Activated B cell treated with CpG ODN at 0.5 μM for 24 hours (primary cell): Measurements from ENCODE around the gene RNF135. TPM values are rescaled to one million over a fixed set of nuclear protein-coding genes. Genes with fewer than 3 reads are reported as not detected.
A peak's percentile ranks its signal among the peaks of the same experiment; 100 is the strongest.

ENCODE experiments used
- ATAC-seq: fragments of 200-7000 bp; cut with Tn5 transposase; one replicate; pipeline ENCODE4 v1.10.0; 2021; ENCODE audit warnings: low read depth, mild to moderate bottlenecking, moderate library complexity
- CTCF ChIA-PET: fragments of 350-600 bp; sonication (Branson Sonifier 250); formaldehyde crosslinking; loops from one replicate; lab custom pipeline; 2021; ENCODE audit warnings: antibody characterized with exemption; lab: Charles Lee
- POLR2A ChIA-PET: fragments of 350-600 bp; sonication (Branson Sonifier 250); formaldehyde crosslinking; loops from one replicate; lab custom pipeline; 2021; ENCODE audit warnings: antibody characterized with exemption; lab: Charles Lee
- DNase-seq: peaks from one replicate; pipeline ENCODE4 v3.0.0; 2022
- H3K27ac Mint-ChIP-seq: one replicate; pipeline ENCODE4 v1.8.0; 2020; ENCODE audit warnings: mixed read lengths
- H3K27me3 Mint-ChIP-seq: one replicate; pipeline ENCODE4 v1.8.0; 2021; ENCODE audit warnings: mixed read lengths
- H3K36me3 Mint-ChIP-seq: one replicate; pipeline ENCODE4 v1.8.0; 2021; ENCODE audit warnings: low read depth, mixed read lengths
- H3K4me1 Mint-ChIP-seq: one replicate; pipeline ENCODE4 v1.8.0; 2021; ENCODE audit warnings: mixed read lengths
- H3K4me3 Mint-ChIP-seq: one replicate; pipeline ENCODE4 v1.8.0; 2020; ENCODE audit warnings: mild to moderate bottlenecking, mixed read lengths
- H3K9me3 Mint-ChIP-seq: one replicate; pipeline ENCODE4 v1.8.0; 2020; ENCODE audit warnings: mixed read lengths
- intact Hi-C: fragments of 100-400 bp; cut with micrococcal nuclease; formaldehyde crosslinking; loops from one replicate; pipeline ENCODE4 v1.15.1; 2024
- total RNA-seq: library from RNA; stranded (reverse); gene quantifications from 2 replicates; pipeline ENCODE4 v1.2.3, GENCODE V29; 2022
- TF ChIP-seq, protein P1 (sequence below): fragments of 200-600 bp; IDR thresholded peaks from one replicate; pipeline ENCODE4 v1.8.0; 2022; ENCODE audit warnings: antibody characterized with exemption, mild to moderate bottlenecking

Gene RNF135
- total RNA-seq, 1 donor from 2014 or later = 18.5 TPM

DNA sequence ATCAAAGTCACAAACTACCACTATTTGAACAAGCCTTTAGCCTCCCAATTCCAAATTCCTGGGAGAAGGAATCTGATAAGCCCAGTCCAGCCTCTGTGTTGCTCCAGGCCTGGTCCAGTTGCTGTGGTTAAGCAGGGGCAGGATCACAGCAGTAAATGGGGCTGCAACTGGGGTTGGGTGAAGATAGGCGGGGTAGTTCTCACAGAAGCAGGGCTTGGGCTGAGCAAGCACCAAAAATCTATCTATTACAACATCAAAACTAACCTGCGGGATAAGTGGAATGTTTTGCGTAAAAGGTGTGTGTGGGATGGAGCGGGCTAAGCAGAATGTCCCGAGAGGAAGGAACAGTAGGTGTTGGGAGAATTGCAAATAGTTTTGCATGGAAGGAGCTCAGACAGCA is 23.0 kb upstream of the RNF135 start:
- TF ChIP-seq, protein P1, sequence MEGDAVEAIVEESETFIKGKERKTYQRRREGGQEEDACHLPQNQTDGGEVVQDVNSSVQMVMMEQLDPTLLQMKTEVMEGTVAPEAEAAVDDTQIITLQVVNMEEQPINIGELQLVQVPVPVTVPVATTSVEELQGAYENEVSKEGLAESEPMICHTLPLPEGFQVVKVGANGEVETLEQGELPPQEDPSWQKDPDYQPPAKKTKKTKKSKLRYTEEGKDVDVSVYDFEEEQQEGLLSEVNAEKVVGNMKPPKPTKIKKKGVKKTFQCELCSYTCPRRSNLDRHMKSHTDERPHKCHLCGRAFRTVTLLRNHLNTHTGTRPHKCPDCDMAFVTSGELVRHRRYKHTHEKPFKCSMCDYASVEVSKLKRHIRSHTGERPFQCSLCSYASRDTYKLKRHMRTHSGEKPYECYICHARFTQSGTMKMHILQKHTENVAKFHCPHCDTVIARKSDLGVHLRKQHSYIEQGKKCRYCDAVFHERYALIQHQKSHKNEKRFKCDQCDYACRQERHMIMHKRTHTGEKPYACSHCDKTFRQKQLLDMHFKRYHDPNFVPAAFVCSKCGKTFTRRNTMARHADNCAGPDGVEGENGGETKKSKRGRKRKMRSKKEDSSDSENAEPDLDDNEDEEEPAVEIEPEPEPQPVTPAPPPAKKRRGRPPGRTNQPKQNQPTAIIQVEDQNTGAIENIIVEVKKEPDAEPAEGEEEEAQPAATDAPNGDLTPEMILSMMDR = no peak
- intact Hi-C loops = no loop called here
- Mint-ChIP-seq H3K4me3 (no peak overlapping the region), H3K4me1 (peaks cover 27% of the 10 kb centered on the region), H3K9me3 (no peaks in the 10 kb centered on the region), H3K27me3 (no peaks in the 10 kb centered on the region), H3K27ac (no peak overlapping the region), H3K36me3 (peaks cover 17% of the 10 kb centered on the region)
- CTCF ChIA-PET = no interaction called here
- no peak for ATAC-seq
- DNase-seq = no peak
- POLR2A ChIA-PET = no interaction called here

DNA sequence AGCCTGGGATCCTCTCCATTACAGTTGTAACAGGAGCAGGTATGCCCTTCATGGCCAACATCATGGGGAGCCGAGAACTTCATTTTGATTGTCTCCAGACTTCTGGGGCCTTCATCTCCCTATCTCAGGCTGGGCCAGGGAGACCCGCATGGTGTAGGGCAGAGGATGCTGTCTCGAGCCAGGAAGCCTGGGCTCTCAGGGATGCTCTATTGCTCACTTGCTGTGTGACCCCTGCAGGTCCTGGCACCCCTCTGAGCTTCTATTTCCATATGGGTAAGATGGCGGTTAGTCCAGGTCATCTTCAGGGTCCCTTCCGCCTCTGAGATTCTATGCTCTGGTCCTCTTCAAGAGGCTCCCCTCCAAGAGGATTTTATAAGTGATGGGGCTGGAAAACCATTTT is 20.6 kb upstream of the RNF135 start:
- no peaks in the 10 kb centered on the region for H3K9me3 Mint-ChIP-seq
- no peaks in the 10 kb centered on the region for H3K27me3 Mint-ChIP-seq
- peaks cover 9% of the 10 kb centered on the region for H3K36me3 Mint-ChIP-seq
- DNase-seq = no peak
- no peak overlapping the region for H3K27ac Mint-ChIP-seq
- ChIA-PET POLR2A (interaction anchor here (1.0 to 3.2 kb wide), 2 partner anchors 19 to 26 kb away, joined by 3 to 38 read pairs; partner anchors contain the start of gene RNF135), CTCF (no interaction called here)
- intact Hi-C loops = no loop called here
- no peak overlapping the region for H3K4me3 Mint-ChIP-seq
- H3K4me1 Mint-ChIP-seq = peaks cover 50% of the 10 kb centered on the region
- TF ChIP-seq, protein P1 = no peak
- ATAC-seq = no peak

DNA sequence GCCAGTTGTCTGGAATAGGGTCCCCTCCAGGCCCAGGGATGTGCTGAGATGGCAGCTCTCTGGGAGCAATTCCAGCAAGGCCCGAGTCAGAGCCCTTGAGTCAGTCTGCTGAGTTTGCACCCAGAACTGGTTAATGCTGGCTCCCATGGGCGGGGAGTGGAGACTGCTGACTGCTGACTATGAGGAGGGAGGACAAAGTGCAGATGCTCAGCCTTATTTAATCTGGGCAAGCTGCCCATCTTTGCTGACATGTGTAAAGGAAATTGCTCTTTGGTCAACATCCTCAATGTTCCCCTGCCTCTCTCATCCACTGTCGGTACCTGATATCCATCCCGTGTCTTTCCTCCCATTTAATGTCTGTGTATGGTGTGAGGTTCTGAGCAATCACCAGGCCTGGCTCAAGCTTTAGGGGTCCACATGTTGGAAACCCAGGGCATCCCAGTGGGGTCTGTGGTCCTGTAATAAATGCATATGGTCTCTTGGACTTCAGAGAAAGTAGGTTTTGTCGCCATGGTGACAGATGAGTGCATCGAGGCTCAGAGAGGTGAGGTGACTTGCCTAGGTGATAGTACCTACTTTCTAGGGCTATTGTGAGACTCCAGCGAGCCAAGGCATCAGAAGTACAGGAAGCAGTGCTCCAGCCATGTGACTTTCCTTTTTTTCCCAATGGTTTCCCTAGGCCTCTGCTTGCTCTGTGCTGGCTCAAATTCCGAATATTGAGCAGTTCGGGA is 20.0 kb upstream of the RNF135 start:
- intact Hi-C loops = no loop called here
- Mint-ChIP-seq H3K9me3 (no peaks in the 10 kb centered on the region), H3K27ac (peak overlapping the region; percentile 63), H3K36me3 (peaks cover 8% of the 10 kb centered on the region), H3K4me1 (peaks cover 50% of the 10 kb centered on the region), H3K27me3 (no peaks in the 10 kb centered on the region), H3K4me3 (no peak overlapping the region)
- ChIA-PET CTCF (no interaction called here), POLR2A (interaction anchor here (1.0 to 3.2 kb wide), 2 partner anchors 18 to 27 kb away, joined by 3 to 38 read pairs; partner anchors contain the start of gene RNF135)
- DNase-seq (no peak), ATAC-seq (no peak)
- TF ChIP-seq, protein P1 = no peak

DNA sequence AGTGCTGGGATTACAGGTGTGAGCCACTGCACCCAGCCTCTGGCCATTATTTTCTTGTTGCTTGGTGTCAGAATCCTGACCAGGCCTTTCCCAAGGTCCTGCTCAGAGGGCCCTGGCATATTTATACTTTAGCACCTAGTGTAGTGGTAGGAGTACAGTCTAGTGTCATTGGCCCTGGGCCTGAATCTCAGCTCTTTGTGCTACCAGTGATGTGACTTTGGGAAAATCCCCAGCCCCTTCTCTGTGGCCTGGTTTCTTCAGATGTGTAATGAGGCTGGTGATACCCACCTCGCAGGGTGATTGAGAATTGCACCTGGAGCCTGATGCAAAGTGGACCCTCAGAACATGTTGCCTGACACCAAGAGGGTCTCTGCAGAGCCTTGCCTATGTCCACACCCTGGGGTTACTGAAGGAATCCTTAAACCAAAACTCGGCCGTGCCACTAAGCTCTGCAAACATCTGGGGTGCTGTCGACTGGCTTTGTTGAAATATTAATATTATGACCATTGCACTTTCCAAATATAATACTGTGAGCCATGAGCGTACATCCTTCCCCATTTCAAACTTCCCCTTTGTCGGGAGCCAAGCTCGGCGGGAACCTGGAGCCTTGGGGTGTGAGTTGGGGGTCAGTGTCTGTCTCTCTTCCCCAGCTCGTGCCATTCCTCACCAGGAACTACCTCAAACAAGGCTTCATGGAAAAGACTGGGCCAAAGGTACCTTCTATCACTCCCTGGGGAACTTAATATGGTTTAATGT is 18.0 kb upstream of the RNF135 start:
- intact Hi-C loops = no loop called here
- ChIA-PET CTCF (interaction anchor here (1.5 kb wide), 1 partner anchor 13 kb away, joined by 3 read pairs; no protein-coding TSS in a partner anchor), POLR2A (interaction anchor here (0.6 to 3.2 kb wide), 6 partner anchors 8 to 46 kb away, joined by 3 to 38 read pairs (median 7); partner anchors contain the start of genes RNF135 and TEFM)
- DNase-seq (no peak), ATAC-seq (peak; percentile 66)
- peak overlapping the region; percentile 66 for H3K4me3 Mint-ChIP-seq
- H3K27me3 Mint-ChIP-seq = no peaks in the 10 kb centered on the region
- H3K4me1 Mint-ChIP-seq = peaks cover 68% of the 10 kb centered on the region
- TF ChIP-seq, protein P1 = no peak
- peaks cover 2% of the 10 kb centered on the region for H3K36me3 Mint-ChIP-seq
- H3K27ac Mint-ChIP-seq = peak overlapping the region; percentile 87
- H3K9me3 Mint-ChIP-seq = no peaks in the 10 kb centered on the region
